K562 (cell line): ENCODE data around the gene MYO9A. TPM values are rescaled to one million over a fixed set of nuclear protein-coding genes. Genes with fewer than 3 reads are reported as not detected.

Source experiments
- BCOR ChIP-seq: fragments of 450-650 bp; IDR thresholded peaks from 2 replicates; pipeline ENCODE4 v1.6.1; 2016
- CAMTA2 ChIP-seq: fragments of 250-450 bp; sonication (Bioruptor Pico); conservative IDR thresholded peaks from 2 replicates; pipeline ENCODE4 v1.5.1; 2022
- CHD1 ChIP-seq: fragments of 200-600 bp; sonication (generic); IDR thresholded peaks from one replicate; pipeline ENCODE4 v1.6.1; 2012; ENCODE audit warnings: mild to moderate bottlenecking, moderate library complexity, low read length, inconsistent platforms
- HNRNPLL ChIP-seq: fragments of 200-400 bp; formaldehyde crosslinking; IDR thresholded peaks from 2 replicates; pipeline ENCODE4 v1.6.1; 2017; ENCODE audit warnings: low read length, low read depth, mild to moderate bottlenecking; ENCODE audit not compliant: poor library complexity, severe bottlenecking
- HOXB6 ChIP-seq: fragments of 250-450 bp; sonication (Bioruptor Pico); IDR thresholded peaks from 2 replicates; pipeline ENCODE4 v1.5.1; 2022; ENCODE audit warnings: mild to moderate bottlenecking, borderline replicate concordance
- HSF4 ChIP-seq: fragments of 250-450 bp; sonication (Bioruptor Pico); IDR thresholded peaks from 2 replicates; pipeline ENCODE4 v2.1.2; 2022; ENCODE audit warnings: mild to moderate bottlenecking, moderate library complexity, borderline replicate concordance
- JUN ChIP-seq, 2 experiments: sonication (generic) in 1 of 2; formaldehyde crosslinking in 1 of 2; IDR thresholded peaks; 2 replicates each; pipeline versions ENCODE4 v1.6.1 to v1.8.0; 2012 to 2022; ENCODE audit warnings: borderline replicate concordance in 2 of 2, mild to moderate bottlenecking in 2 of 2, improper control_type of control experiment in 1 of 2, low read depth in 1 of 2, low read length in 1 of 2, missing genetic modification reagents in 1 of 2
- KHSRP ChIP-seq: fragments of 450-650 bp; IDR thresholded peaks from 2 replicates; pipeline ENCODE4 v1.6.1; 2017
- KLF13 ChIP-seq: fragments of 450-650 bp; IDR thresholded peaks from 2 replicates; pipeline ENCODE4 v1.6.1; 2016; ENCODE audit warnings: missing genetic modification characterization, low read depth, mild to moderate bottlenecking, missing compliant biosample characterization, moderate library complexity, borderline replicate concordance
- MCM5 ChIP-seq: fragments of 450-650 bp; IDR thresholded peaks from 2 replicates; pipeline ENCODE4 v1.6.1; 2016; ENCODE audit warnings: low read depth
- NR2F6 ChIP-seq: fragments of 450-650 bp; formaldehyde crosslinking; IDR thresholded peaks from 2 replicates; pipeline ENCODE4 v1.4.0; 2020; ENCODE audit warnings: mild to moderate bottlenecking
- SIRT6 ChIP-seq: IDR thresholded peaks from one replicate; pipeline ENCODE4 v1.6.1; 2012; ENCODE audit warnings: low read depth, mild to moderate bottlenecking, control low read depth, inconsistent platforms, low read length, moderate library complexity
- ZNF75A ChIP-seq: fragments of 450-650 bp; formaldehyde crosslinking; IDR thresholded peaks from 2 replicates; pipeline ENCODE4 v1.4.0; 2020; ENCODE audit warnings: mild to moderate bottlenecking
- polyA plus RNA-seq, 8 experiments: library from polyadenylated mRNA; depleted of rRNA in 4 of 8; stranded (reverse) in 5 of 8; unstranded in 3 of 8; fragments of >200 nt; fragmentation: Nextera tagmentation in 2 of 8; fragmentation: Illumina TruSeq in 1 of 8; extraction: Ambion mirVana in 2 of 8; extraction: Trizol in 1 of 8; gene quantifications; 2 replicates each; pipeline versions ENCODE4 v1.2.1 to v1.2.3, GENCODE V29; 2011 to 2014; ENCODE audit warnings: inconsistent platforms in 1 of 8, missing spikeins in 1 of 8
- total RNA-seq, 7 experiments: library from RNA; depleted of rRNA in 6 of 7; stranded (reverse); fragments of >200 nt in 6 of 7; fragmentation: Illumina TruSeq in 2 of 7; extraction: Trizol in 2 of 7; gene quantifications; 2 replicates each; pipeline versions ENCODE4 v1.2.1 to v1.2.3, GENCODE V29; 2011 to 2021; ENCODE audit warnings: low replicate concordance in 1 of 7
- TF ChIP-seq, protein P1 (sequence below), 2 experiments: fragments of 150-350 bp in 1 of 2; IDR thresholded peaks; 2 replicates each; pipeline ENCODE4 v1.6.1; 2012 to 2016; ENCODE audit warnings: low read depth in 2 of 2, low read length in 2 of 2, mild to moderate bottlenecking in 1 of 2, moderate library complexity in 1 of 2
- TF ChIP-seq, protein P2 (sequence below): sonication (generic); formaldehyde crosslinking; IDR thresholded peaks from 2 replicates; pipeline ENCODE4 v1.8.0; 2022; ENCODE audit warnings: mild to moderate bottlenecking, missing genetic modification reagents, borderline replicate concordance
- TF ChIP-seq, protein P3 (sequence below), 3 experiments: fragments of 200-800 bp in 1 of 3; sonication (Bioruptor generic) in 1 of 3; sonication (generic) in 1 of 3; formaldehyde crosslinking in 1 of 3; IDR thresholded peaks; 2 replicates each; pipeline versions ENCODE4 v1.6.1 to v1.8.0; 2016 to 2022; ENCODE audit warnings: mild to moderate bottlenecking in 2 of 3, missing compliant biosample characterization in 2 of 3, missing genetic modification characterization in 2 of 3, missing genetic modification reagents in 1 of 3
- TF ChIP-seq, protein P4 (sequence below): fragments of 200-800 bp; sonication (Bioruptor generic); IDR thresholded peaks from 2 replicates; pipeline ENCODE4 v1.6.1; 2017; ENCODE audit warnings: missing genetic modification characterization, missing compliant biosample characterization

MYO9A gene
- total and polyA plus RNA-seq, 9 of the 15 experiments (the other 6 are each of a cell fraction or from before 2014, with no cell fraction given): 1.9 to 15.4 (median 5.8) TPM

DNA sequence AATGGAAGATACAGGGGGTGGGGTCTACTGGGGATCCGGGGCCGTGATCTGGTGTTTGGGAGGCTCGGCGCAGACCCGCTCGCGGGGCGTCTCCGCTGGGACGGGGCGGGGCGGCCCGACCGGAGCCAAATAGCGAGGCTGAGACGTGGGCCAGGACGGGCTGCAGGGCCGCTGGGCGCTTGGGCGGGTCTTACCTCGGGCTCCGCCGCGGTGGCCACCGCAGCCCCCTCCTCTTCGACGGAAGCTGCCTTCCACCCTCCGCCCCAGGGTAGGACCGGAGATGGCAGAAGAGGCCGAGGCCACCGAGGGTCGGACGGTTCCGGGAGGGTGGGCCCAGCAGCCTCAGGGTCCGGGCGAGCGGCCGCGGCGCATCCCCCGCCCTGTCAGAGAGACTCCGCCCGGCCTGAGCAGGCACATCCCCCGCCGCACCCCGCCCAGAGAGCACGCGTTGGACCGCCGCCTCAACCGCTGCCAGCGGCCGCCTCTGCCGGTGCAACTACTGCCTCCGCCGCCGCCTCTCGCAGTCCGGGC lies 399 bp downstream of the MYO9A start (continued):
- TF ChIP-seq, protein P1, sequence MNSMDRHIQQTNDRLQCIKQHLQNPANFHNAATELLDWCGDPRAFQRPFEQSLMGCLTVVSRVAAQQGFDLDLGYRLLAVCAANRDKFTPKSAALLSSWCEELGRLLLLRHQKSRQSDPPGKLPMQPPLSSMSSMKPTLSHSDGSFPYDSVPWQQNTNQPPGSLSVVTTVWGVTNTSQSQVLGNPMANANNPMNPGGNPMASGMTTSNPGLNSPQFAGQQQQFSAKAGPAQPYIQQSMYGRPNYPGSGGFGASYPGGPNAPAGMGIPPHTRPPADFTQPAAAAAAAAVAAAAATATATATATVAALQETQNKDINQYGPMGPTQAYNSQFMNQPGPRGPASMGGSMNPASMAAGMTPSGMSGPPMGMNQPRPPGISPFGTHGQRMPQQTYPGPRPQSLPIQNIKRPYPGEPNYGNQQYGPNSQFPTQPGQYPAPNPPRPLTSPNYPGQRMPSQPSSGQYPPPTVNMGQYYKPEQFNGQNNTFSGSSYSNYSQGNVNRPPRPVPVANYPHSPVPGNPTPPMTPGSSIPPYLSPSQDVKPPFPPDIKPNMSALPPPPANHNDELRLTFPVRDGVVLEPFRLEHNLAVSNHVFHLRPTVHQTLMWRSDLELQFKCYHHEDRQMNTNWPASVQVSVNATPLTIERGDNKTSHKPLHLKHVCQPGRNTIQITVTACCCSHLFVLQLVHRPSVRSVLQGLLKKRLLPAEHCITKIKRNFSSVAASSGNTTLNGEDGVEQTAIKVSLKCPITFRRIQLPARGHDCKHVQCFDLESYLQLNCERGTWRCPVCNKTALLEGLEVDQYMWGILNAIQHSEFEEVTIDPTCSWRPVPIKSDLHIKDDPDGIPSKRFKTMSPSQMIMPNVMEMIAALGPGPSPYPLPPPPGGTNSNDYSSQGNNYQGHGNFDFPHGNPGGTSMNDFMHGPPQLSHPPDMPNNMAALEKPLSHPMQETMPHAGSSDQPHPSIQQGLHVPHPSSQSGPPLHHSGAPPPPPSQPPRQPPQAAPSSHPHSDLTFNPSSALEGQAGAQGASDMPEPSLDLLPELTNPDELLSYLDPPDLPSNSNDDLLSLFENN (IDR thresholded peaks at IDR 0.05; ENCODE audit: low read depth in 2 of 2, low read length in 2 of 2): no peak
- TF ChIP-seq CHD1: peak; percentile 86
- TF ChIP-seq MCM5: no peak
- TF ChIP-seq SIRT6: no peak
- TF ChIP-seq KLF13: no peak; the same call in 1 of the 2 replicates
- no peak for TF ChIP-seq HSF4
- TF ChIP-seq, protein P2, sequence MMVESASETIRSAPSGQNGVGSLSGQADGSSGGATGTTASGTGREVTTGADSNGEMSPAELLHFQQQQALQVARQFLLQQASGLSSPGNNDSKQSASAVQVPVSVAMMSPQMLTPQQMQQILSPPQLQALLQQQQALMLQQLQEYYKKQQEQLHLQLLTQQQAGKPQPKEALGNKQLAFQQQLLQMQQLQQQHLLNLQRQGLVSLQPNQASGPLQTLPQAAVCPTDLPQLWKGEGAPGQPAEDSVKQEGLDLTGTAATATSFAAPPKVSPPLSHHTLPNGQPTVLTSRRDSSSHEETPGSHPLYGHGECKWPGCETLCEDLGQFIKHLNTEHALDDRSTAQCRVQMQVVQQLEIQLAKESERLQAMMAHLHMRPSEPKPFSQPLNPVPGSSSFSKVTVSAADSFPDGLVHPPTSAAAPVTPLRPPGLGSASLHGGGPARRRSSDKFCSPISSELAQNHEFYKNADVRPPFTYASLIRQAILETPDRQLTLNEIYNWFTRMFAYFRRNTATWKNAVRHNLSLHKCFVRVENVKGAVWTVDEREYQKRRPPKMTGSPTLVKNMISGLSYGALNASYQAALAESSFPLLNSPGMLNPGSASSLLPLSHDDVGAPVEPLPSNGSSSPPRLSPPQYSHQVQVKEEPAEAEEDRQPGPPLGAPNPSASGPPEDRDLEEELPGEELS (CRISPR knock-in tag): no peak
- no peak for TF ChIP-seq HNRNPLL
- no peak for TF ChIP-seq NR2F6 (CRISPR knock-in tag)
- no peak for TF ChIP-seq CAMTA2 (CRISPR knock-in tag)
- TF ChIP-seq, protein P3, sequence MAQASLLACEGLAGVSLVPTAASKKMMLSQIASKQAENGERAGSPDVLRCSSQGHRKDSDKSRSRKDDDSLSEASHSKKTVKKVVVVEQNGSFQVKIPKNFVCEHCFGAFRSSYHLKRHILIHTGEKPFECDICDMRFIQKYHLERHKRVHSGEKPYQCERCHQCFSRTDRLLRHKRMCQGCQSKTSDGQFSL (CRISPR knock-in tag; IDR thresholded peaks at IDR 0.05): no peak
- TF ChIP-seq, protein P3 (tag; IDR thresholded peaks at IDR 0.05): no peak
- TF ChIP-seq, protein P4, sequence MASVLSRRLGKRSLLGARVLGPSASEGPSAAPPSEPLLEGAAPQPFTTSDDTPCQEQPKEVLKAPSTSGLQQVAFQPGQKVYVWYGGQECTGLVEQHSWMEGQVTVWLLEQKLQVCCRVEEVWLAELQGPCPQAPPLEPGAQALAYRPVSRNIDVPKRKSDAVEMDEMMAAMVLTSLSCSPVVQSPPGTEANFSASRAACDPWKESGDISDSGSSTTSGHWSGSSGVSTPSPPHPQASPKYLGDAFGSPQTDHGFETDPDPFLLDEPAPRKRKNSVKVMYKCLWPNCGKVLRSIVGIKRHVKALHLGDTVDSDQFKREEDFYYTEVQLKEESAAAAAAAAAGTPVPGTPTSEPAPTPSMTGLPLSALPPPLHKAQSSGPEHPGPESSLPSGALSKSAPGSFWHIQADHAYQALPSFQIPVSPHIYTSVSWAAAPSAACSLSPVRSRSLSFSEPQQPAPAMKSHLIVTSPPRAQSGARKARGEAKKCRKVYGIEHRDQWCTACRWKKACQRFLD (CRISPR knock-in tag): no peak
- no peak for TF ChIP-seq HOXB6
- no peak for TF ChIP-seq ZNF75A
- no peak for TF ChIP-seq JUN (IDR thresholded peaks at IDR 0.05; ENCODE audit: borderline replicate concordance, low read depth, low read length)
- no peak for TF ChIP-seq JUN (CRISPR knock-in tag; IDR thresholded peaks at IDR 0.05; ENCODE audit: borderline replicate concordance)
- TF ChIP-seq BCOR: 0 out of 2 replicates have a peak, but pooled peaks have one; percentile 10
- no peak for TF ChIP-seq KHSRP
